Caco-2 (cell line): ENCODE measurements around the gene PNPLA1. TPM values are rescaled to one million over a fixed set of nuclear protein-coding genes. Genes with fewer than 3 reads are reported as not detected.

Experiments used
- BruUV-seq: library from RNA; stranded (reverse); fragments of 400-500 nt; replicated peaks from 2 replicates; lab custom pipeline; 2021; lab: Mats Ljungman, UMichigan
- CTCF ChIA-PET: fragments of 300-600 bp; sonication (Branson Sonifier 250); formaldehyde crosslinking; loops from one replicate; lab custom pipeline; 2022; ENCODE audit warnings: antibody characterized with exemption; lab: Charles Lee
- POLR2A ChIA-PET: fragments of 300-600 bp; sonication (Branson Sonifier 250); formaldehyde crosslinking; loops from one replicate; lab custom pipeline; 2022; ENCODE audit warnings: antibody characterized with exemption; lab: Charles Lee
- DNase-seq, 2 experiments: peaks; one replicate each; pipeline versions ENCODE4 v3.0.0 to v3.0.0-alpha.2; 2020 to 2022
- H3K27me3 ChIP-seq: replicated peaks from 2 replicates; pipeline ENCODE4 v1.6.0; 2011; ENCODE audit warnings: low read length; ENCODE audit not compliant: control insufficient read depth, insufficient read depth
- H3K36me3 ChIP-seq: 2 replicates; pipeline ENCODE4 v1.5.1; 2011; ENCODE audit warnings: low read length; ENCODE audit not compliant: control insufficient read depth, insufficient read depth
- H3K4me1 ChIP-seq: fragments of 250-450 bp; sonication (Bioruptor Pico); 2 replicates; pipeline ENCODE4 v1.5.1; 2020; ENCODE audit warnings: mild to moderate bottlenecking
- H3K4me3 ChIP-seq: 2 replicates; pipeline ENCODE4 v1.5.1; 2011; ENCODE audit warnings: low read depth, mild to moderate bottlenecking, control low read depth, low read length
- H3K9me3 ChIP-seq: fragments of 250-450 bp; sonication (Bioruptor Pico); 2 replicates; pipeline ENCODE4 v1.5.1; 2020; ENCODE audit warnings: mild to moderate bottlenecking, moderate library complexity
- H3K27ac Mint-ChIP-seq: one replicate; pipeline ENCODE4 v1.8.0; 2022; ENCODE audit warnings: mixed read lengths; ENCODE audit not compliant: unreplicated experiment
- H3K27me3 Mint-ChIP-seq: one replicate; pipeline ENCODE4 v1.8.0; 2022; ENCODE audit warnings: mixed read lengths; ENCODE audit not compliant: insufficient read depth, unreplicated experiment
- H3K36me3 Mint-ChIP-seq: one replicate; pipeline ENCODE4 v1.8.0; 2022; ENCODE audit warnings: mild to moderate bottlenecking, mixed read lengths; ENCODE audit not compliant: insufficient read depth, unreplicated experiment
- H3K4me1 Mint-ChIP-seq: one replicate; pipeline ENCODE4 v1.8.0; 2022; ENCODE audit warnings: low read depth, mixed read lengths; ENCODE audit not compliant: unreplicated experiment
- H3K4me3 Mint-ChIP-seq: one replicate; pipeline ENCODE4 v1.8.0; 2022; ENCODE audit warnings: mild to moderate bottlenecking, moderate library complexity, mixed read lengths; ENCODE audit not compliant: unreplicated experiment
- H3K9me3 Mint-ChIP-seq: one replicate; pipeline ENCODE4 v1.8.0; 2022; ENCODE audit warnings: mixed read lengths; ENCODE audit not compliant: unreplicated experiment
- intact Hi-C: fragments of 100-400 bp; cut with micrococcal nuclease; formaldehyde crosslinking; loops from one replicate; pipeline ENCODE4 v1.10.0; 2022; ENCODE audit not compliant: unreplicated experiment
- total RNA-seq: library from RNA; stranded (reverse); gene quantifications from 2 replicates; pipeline ENCODE4 v1.2.3, GENCODE V29; 2022
- TF ChIP-seq, protein P1 (sequence below), 2 experiments: fragments of 200-600 bp in 1 of 2; IDR thresholded peaks; 1 replicate in 1 of 2; 2 replicates in 1 of 2; pipeline versions ENCODE4 v1.5.1 to v1.8.0; 2011 to 2022; ENCODE audit warnings: antibody characterized with exemption in 1 of 2, control low read depth in 1 of 2, inconsistent platforms in 1 of 2, low read depth in 1 of 2, low read length in 1 of 2, mild to moderate bottlenecking in 1 of 2, moderate library complexity in 1 of 2; ENCODE audit not compliant: insufficient read depth in 1 of 2, severe bottlenecking in 1 of 2, unreplicated experiment in 1 of 2

Gene PNPLA1
- total RNA-seq, 1 experiment from 2014 or later: 0.25 TPM

DNA sequence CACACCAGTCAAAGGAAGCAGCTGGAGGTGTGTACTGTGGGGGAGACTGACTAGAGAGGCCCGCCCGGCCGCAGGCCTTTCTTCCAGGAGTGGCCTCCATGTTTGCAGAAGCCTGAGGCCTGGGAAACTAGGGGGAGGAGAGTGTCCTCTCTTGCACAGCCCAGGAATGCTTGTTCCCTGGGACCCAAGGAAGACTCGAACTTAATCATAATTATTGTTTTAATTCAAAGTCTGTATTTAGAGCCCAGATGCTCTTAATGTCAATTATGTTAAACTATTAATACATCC lies 43.7 kb downstream of the PNPLA1 start:
- no peaks in the 10 kb centered on the region for H3K27me3 Mint-ChIP-seq
- ChIA-PET CTCF (interaction anchor here (0.9 to 1.0 kb wide), 2 partner anchors 11 to 51 kb away, joined by 3 to 4 read pairs; no protein-coding TSS in a partner anchor), POLR2A (no interaction called here)
- no TSS peak for BruUV-seq
- Histone ChIP-seq H3K9me3 (no peaks in the 10 kb centered on the region), H3K4me3 (no peak overlapping the region), H3K36me3 (no peaks in the 10 kb centered on the region), H3K27me3 (no peaks in the 10 kb centered on the region), H3K4me1 (peaks cover 22% of the 10 kb centered on the region)
- intact Hi-C loops: no loop called here
- H3K4me1 Mint-ChIP-seq: peaks cover 7% of the 10 kb centered on the region
- peak in 1 of 2 experiments; percentile 38 for DNase-seq
- no peaks in the 10 kb centered on the region for H3K36me3 Mint-ChIP-seq
- H3K9me3 Mint-ChIP-seq: no peaks in the 10 kb centered on the region
- TF ChIP-seq, protein P1, sequence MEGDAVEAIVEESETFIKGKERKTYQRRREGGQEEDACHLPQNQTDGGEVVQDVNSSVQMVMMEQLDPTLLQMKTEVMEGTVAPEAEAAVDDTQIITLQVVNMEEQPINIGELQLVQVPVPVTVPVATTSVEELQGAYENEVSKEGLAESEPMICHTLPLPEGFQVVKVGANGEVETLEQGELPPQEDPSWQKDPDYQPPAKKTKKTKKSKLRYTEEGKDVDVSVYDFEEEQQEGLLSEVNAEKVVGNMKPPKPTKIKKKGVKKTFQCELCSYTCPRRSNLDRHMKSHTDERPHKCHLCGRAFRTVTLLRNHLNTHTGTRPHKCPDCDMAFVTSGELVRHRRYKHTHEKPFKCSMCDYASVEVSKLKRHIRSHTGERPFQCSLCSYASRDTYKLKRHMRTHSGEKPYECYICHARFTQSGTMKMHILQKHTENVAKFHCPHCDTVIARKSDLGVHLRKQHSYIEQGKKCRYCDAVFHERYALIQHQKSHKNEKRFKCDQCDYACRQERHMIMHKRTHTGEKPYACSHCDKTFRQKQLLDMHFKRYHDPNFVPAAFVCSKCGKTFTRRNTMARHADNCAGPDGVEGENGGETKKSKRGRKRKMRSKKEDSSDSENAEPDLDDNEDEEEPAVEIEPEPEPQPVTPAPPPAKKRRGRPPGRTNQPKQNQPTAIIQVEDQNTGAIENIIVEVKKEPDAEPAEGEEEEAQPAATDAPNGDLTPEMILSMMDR (IDR thresholded peaks at IDR 0.05; ENCODE audit: insufficient read depth in 1 of 2, low read depth in 1 of 2, low read length in 1 of 2, severe bottlenecking in 1 of 2, unreplicated experiment in 1 of 2): no peak
- H3K27ac Mint-ChIP-seq: no peak overlapping the region
- no peak overlapping the region for H3K4me3 Mint-ChIP-seq

DNA sequence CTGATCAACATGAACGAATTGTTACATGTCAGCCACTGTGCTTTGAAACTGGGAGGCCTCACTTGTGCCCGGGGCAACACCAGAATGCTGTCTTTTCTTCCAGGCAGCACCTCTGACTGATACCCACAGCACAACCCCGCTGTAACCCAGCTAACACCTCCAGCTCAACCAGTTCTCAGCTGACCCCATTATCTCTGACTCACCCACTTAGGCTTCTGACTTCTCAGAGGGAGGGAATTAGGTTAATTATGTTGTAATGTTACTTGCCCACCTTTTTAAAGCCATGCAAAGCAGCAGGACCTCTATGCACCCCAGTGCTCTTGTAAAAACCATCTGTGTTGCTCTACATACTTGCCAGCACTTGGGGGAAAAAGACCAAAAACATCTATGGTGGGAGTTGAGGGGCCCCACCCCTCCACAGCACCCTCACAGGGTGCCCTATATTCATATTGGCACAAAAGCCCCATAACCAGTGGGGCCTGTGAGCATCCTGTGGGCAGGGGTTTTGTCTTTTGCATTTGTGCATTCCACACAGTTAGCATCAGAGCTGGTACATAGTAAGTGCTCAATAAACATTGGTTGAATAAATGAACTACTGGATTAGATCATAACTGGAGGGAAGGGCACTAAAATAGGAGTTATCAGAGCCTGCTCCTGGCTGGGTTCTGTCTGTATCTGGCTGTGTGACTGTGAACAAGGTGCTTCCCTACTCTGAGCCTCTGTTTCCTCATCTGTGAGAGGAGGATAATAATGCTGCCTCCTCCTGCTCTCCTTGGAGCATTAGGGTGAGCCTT lies 44.6 kb downstream of the PNPLA1 start:
- peak; percentile 49 to 63 for DNase-seq
- no peak overlapping the region for H3K4me3 ChIP-seq
- peaks cover 22% of the 10 kb centered on the region for H3K4me1 ChIP-seq
- intact Hi-C loops: no loop called here
- no peaks in the 10 kb centered on the region for H3K27me3 ChIP-seq
- no peaks in the 10 kb centered on the region for H3K9me3 ChIP-seq
- peaks cover 7% of the 10 kb centered on the region for H3K4me1 Mint-ChIP-seq
- no peaks in the 10 kb centered on the region for H3K27me3 Mint-ChIP-seq
- no TSS peak for BruUV-seq
- peak overlapping the region; percentile 66 for H3K4me3 Mint-ChIP-seq
- TF ChIP-seq, protein P1 (IDR thresholded peaks at IDR 0.05; ENCODE audit: insufficient read depth in 1 of 2, low read depth in 1 of 2, low read length in 1 of 2, severe bottlenecking in 1 of 2, unreplicated experiment in 1 of 2): no peak
- no peaks in the 10 kb centered on the region for H3K9me3 Mint-ChIP-seq
- no peaks in the 10 kb centered on the region for H3K36me3 Mint-ChIP-seq
- CTCF ChIA-PET: interaction anchor here (0.9 to 1.0 kb wide), 2 partner anchors 12 to 52 kb away, joined by 3 to 4 read pairs; no protein-coding TSS in a partner anchor
- no peaks in the 10 kb centered on the region for H3K36me3 ChIP-seq
- POLR2A ChIA-PET: interaction anchor here (0.6 kb wide), 1 partner anchor 37 kb away, joined by 3 read pairs; no protein-coding TSS in a partner anchor
- peak overlapping the region; percentile 86 for H3K27ac Mint-ChIP-seq

DNA sequence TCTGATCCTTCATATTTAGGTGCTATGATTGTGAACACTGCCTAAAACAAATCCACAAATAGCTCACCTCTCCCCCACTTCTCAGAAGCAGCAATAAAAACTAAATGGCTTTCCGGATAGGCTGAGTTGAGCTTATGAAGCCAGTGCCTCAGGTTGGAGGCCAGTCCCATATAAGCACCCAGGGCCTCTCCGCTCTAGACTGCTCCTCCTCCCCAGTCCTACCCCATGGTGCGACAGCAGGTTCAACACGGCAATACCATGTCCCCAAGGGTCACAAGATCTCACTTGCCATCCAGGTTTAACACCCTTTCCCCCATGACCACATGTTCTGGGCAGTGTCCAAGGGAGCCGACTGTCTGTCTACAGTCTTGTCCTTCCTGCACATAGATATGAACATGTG lies 46.1 kb downstream of the PNPLA1 start:
- peaks cover 16% of the 10 kb centered on the region for H3K4me1 Mint-ChIP-seq
- H3K27me3 ChIP-seq: no peaks in the 10 kb centered on the region
- H3K9me3 Mint-ChIP-seq: no peaks in the 10 kb centered on the region
- no peak for DNase-seq
- TF ChIP-seq, protein P1 (IDR thresholded peaks at IDR 0.05; ENCODE audit: insufficient read depth in 1 of 2, low read depth in 1 of 2, low read length in 1 of 2, severe bottlenecking in 1 of 2, unreplicated experiment in 1 of 2): no peak
- peaks cover 5% of the 10 kb centered on the region for H3K36me3 Mint-ChIP-seq
- POLR2A ChIA-PET: no interaction called here
- H3K27ac Mint-ChIP-seq: no peak overlapping the region
- no peak overlapping the region for H3K4me3 Mint-ChIP-seq
- no peaks in the 10 kb centered on the region for H3K36me3 ChIP-seq
- peaks cover 30% of the 10 kb centered on the region for H3K4me1 ChIP-seq
- no peaks in the 10 kb centered on the region for H3K9me3 ChIP-seq
- no peak overlapping the region for H3K4me3 ChIP-seq
- BruUV-seq: no TSS peak
- intact Hi-C loops: no loop called here
- H3K27me3 Mint-ChIP-seq: no peaks in the 10 kb centered on the region
- CTCF ChIA-PET: no interaction called here
